ENCODE measurements around the gene ASAP3.
A peak's percentile ranks its signal among the peaks of the same experiment; 100 is the strongest.

Gene ASAP3

DNA sequence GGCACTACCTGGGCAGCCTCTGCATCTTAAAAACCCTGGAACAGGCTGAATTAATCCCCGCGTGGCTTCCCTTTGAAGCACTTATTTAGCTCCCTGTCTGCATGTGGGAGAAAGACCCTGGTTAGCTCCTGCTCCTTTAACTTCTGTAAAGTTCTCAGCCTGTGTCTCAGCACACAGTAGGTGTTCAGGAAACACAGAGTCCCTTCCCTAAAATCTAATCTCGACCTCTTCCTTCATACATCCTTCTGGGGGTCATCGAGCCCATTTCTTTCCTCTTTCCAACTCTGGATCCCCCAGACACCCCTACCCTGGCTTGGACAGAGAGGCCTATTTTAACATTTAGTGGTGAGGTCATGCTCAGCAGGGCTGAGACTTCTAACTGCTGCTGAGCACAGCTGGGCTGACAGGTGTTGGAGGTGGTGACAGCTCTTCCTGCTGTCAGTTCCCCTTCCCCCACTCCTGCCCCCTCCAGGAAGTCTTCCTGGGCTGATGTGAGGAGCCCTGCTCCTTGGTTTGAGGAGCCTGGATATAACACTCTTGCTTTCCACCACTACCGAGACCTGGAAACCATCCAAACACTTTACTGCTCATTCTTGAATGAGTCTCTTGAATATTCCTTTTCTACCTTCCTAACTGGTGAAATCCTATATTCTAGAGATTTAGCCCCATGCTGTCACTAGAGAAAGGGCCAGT is 41.7 kb upstream of the ASAP3 start:
- H3K4me1 Mint-ChIP-seq = peaks cover 32% of the 10 kb centered on the region
- no peaks in the 10 kb centered on the region for H3K9me3 Mint-ChIP-seq
- peak overlapping the region in 1 of 3 experiments; percentile 69 for H3K27ac Mint-ChIP-seq
- TF ChIP-seq, protein P1, sequence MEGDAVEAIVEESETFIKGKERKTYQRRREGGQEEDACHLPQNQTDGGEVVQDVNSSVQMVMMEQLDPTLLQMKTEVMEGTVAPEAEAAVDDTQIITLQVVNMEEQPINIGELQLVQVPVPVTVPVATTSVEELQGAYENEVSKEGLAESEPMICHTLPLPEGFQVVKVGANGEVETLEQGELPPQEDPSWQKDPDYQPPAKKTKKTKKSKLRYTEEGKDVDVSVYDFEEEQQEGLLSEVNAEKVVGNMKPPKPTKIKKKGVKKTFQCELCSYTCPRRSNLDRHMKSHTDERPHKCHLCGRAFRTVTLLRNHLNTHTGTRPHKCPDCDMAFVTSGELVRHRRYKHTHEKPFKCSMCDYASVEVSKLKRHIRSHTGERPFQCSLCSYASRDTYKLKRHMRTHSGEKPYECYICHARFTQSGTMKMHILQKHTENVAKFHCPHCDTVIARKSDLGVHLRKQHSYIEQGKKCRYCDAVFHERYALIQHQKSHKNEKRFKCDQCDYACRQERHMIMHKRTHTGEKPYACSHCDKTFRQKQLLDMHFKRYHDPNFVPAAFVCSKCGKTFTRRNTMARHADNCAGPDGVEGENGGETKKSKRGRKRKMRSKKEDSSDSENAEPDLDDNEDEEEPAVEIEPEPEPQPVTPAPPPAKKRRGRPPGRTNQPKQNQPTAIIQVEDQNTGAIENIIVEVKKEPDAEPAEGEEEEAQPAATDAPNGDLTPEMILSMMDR (IDR thresholded peaks at IDR 0.05; ENCODE audit: unreplicated experiment in 3 of 3) = no peak
- no peak overlapping the region for H3K4me3 Mint-ChIP-seq
- H3K27me3 Mint-ChIP-seq (ENCODE audit: low read depth) = no peaks in the 10 kb centered on the region
- peaks cover 4% of the 10 kb centered on the region for H3K36me3 Mint-ChIP-seq (ENCODE audit: low read depth)

- H3K4me1 Mint-ChIP-seq = peaks cover 32% of the 10 kb centered on the region
- TF ChIP-seq, protein P1 (IDR thresholded peaks at IDR 0.05; ENCODE audit: unreplicated experiment in 3 of 3) = no peak
- H3K27me3 Mint-ChIP-seq (ENCODE audit: low read depth) = no peaks in the 10 kb centered on the region
- no peak overlapping the region for H3K27ac Mint-ChIP-seq
- H3K9me3 Mint-ChIP-seq = no peaks in the 10 kb centered on the region
- no peak overlapping the region for H3K4me3 Mint-ChIP-seq
- peaks cover 4% of the 10 kb centered on the region for H3K36me3 Mint-ChIP-seq (ENCODE audit: low read depth)
Observed at GRCh38 chr1:23524716-23525401, 40.9 kb upstream of the ASAP3 start.

- H3K27me3 Mint-ChIP-seq (ENCODE audit: low read depth) = no peaks in the 10 kb centered on the region
- TF ChIP-seq, protein P1 (IDR thresholded peaks at IDR 0.05; ENCODE audit: unreplicated experiment in 3 of 3) = no peak
- no peak overlapping the region for H3K27ac Mint-ChIP-seq
- no peak overlapping the region for H3K4me3 Mint-ChIP-seq
- H3K4me1 Mint-ChIP-seq = peaks cover 30% of the 10 kb centered on the region
- peaks cover 4% of the 10 kb centered on the region for H3K36me3 Mint-ChIP-seq (ENCODE audit: low read depth)
- H3K9me3 Mint-ChIP-seq = no peaks in the 10 kb centered on the region
Observed at GRCh38 chr1:23524163-23524562, 40.2 kb upstream of the ASAP3 start.

DNA sequence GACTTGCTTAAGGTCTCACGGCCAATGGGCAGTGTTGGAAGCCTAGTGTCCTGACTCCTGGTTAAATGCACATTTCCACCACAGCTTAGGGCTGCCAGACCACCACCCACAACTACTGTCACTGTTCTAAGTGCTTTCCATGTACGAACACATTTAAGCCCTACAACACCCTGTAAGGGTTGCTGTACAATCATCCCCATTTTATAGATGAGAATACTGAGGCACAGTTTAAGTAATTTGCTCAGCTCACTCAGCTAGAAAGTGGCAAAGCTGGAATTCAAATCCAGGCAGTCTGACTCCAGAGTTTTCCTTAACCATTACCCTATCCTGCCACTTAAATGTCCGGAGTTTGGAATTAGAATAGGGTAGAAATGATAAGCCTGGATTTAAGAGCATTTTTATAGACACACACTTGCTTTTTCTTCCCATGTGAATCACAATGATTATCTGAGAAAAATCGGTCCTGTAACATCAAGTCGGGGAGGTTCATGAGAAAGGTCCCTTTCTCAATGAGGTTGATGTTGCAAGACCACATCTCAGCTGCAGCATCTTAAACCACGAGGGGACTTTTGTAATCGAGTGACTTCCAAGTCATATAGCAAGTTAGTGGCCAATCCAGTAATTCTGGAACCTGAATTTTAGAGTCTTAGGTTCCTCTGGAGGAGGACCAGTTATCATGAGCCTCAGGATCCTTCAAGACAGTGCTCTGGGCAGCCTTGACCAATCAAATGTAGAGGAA is 38.4 kb upstream of the ASAP3 start:
- H3K27me3 Mint-ChIP-seq (ENCODE audit: low read depth) = no peaks in the 10 kb centered on the region
- no peaks in the 10 kb centered on the region for H3K9me3 Mint-ChIP-seq
- no peak overlapping the region for H3K27ac Mint-ChIP-seq
- H3K4me1 Mint-ChIP-seq = peaks cover 18% of the 10 kb centered on the region
- TF ChIP-seq, protein P1 (IDR thresholded peaks at IDR 0.05; ENCODE audit: unreplicated experiment in 3 of 3) = no peak
- H3K36me3 Mint-ChIP-seq (ENCODE audit: low read depth) = peaks cover 8% of the 10 kb centered on the region
- H3K4me3 Mint-ChIP-seq = no peak overlapping the region

DNA sequence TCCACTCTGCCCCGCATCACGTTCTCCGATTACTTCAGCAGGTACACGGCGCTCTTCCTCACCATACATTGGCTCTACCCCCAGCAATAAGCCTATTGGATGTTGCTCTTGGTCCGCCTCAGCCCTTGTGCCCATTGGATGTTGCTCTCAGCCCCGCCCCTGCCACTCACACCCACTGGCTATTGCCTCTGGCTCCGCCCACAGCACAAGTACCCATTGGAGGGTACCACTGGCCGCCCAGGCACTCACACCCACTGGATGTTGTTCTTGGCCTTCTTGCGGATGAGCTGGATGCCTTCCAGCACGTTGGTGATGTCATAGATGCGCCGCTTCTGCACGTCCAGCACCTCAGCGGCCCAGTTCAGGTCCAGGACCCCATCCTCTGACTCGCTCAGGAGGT is 37.6 kb upstream of the ASAP3 start:
- TF ChIP-seq, protein P1 (IDR thresholded peaks at IDR 0.05; ENCODE audit: unreplicated experiment in 3 of 3) = no peak
- Mint-ChIP-seq H3K27ac (no peak overlapping the region), H3K27me3 (ENCODE audit: low read depth) (no peaks in the 10 kb centered on the region), H3K36me3 (ENCODE audit: low read depth) (peaks cover 9% of the 10 kb centered on the region), H3K4me3 (no peak overlapping the region), H3K9me3 (no peaks in the 10 kb centered on the region), H3K4me1 (peaks cover 15% of the 10 kb centered on the region)

Data from nephron (organoid).